Activated CD4-positive, alpha-beta T cell treated with anti-CD3 and anti-CD28 coated beads, Interleukin-2, amount 50 U/mL, for 24 hours (primary cell): ENCODE results near the gene TTC23.

Experiments used
- DNase-seq, 2 donors: peaks; one replicate each; pipeline ENCODE4 v3.0.0-alpha.2; 2020; ENCODE audit warnings: low read depth in 1 of 2, low spot score in 1 of 2

The TTC23 gene

GRCh38 chr15:99139276-99139675 lies 110.1 kb downstream of the TTC23 start:
- no peak for DNase-seq

- no peak for DNase-seq
These were observed 110.8 kb downstream of the TTC23 start for GRCh38 chr15:99138491-99138982.

GRCh38 chr15:99137877-99138276 lies 111.5 kb downstream of the TTC23 start:
- DNase-seq: no peak

GRCh38 chr15:99137111-99137546 lies 112.3 kb downstream of the TTC23 start:
- no peak for DNase-seq

DNA sequence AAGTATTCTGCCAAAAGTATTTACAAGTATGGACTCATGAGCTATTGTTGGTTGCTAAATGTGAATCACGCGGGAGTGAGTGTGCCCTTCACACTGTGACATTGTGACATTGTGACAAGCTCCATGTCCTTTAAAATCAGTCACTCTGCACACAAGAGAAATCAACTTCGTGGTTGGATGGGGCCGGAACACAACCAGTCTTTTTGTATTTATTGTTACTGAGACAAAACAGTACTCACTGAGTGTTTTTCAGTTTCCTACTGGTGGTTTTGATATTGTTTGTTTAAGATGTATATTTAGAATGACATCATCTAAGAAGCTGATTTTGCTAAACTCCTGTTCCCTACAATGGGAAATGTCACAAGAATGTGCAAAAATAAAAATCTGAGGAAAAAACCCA lies 114.2 kb downstream of the TTC23 start:
- no peak for DNase-seq

DNA sequence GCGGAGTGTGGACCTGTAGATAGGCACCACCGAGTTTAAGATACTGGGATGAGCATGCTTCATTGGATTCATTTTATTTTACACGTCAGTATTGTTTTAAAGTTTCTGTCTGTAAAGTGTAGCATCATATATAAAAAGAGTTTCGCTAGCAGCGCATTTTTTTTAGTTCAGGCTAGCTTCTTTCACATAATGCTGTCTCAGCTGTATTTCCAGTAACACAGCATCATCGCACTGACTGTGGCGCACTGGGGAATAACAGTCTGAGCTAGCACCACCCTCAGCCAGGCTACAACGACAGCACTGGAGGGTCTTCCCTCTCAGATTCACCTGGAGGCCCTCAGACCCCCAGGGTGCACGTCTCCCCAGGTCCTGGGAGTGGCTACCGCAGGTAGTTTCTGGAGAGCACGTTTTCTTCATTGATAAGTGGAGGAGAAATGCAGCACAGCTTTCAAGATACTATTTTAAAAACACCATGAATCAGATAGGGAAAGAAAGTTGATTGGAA lies 115.0 kb downstream of the TTC23 start:
- no peak for DNase-seq

GRCh38 chr15:99132634-99133287 lies 116.6 kb downstream of the TTC23 start:
- DNase-seq: no peak

DNA sequence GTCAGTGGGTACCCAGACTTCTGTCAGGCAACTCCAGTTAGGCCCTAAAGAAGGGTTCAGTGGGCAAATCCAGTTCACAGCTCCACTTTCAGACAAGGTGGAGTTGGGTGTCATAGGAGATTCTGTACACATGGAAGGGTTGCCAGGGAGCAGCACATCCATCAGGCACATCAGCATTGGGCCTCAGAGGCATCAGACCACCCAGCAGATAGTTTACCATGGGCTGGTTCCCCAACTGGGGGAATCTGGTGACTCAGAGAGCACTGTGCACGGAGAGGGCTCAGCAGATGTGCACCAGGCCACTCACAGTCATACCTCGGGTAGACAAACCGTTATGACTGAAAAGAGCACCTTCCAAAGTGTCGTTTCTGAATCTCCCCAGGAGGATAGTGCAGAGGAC lies 117.3 kb downstream of the TTC23 start:
- DNase-seq: no peak

DNA sequence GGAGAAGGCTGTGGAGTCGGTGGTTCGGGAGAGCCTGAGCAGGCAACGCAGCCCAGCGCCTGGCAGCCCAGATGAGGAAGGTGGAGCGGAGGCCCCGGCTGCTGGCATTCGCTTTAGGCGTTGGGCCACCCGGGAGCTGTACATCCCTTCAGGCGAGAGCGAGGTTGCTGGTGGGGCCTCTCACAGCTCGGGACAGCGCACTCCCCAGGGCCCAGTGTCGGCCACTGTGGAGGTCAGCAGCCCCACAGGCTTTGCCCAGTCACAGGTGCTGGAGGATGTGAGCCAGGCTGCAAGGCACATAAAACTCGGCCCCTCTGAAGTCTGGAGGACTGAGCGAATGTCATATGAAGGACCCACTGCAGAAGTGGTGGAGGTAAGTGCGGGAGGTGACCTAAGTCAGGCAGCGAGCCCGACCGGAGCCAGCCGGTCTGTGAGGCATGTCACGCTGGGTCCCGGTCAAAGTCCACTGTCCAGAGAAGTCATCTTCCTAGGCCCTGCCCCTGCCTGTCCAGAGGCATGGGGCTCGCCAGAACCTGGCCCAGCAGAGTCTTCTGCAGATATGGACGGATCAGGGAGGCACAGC lies 117.8 kb downstream of the TTC23 start:
- no peak for DNase-seq

- DNase-seq: no peak
These were observed 118.5 kb downstream of the TTC23 start for GRCh38 chr15:99130765-99131440.

DNA sequence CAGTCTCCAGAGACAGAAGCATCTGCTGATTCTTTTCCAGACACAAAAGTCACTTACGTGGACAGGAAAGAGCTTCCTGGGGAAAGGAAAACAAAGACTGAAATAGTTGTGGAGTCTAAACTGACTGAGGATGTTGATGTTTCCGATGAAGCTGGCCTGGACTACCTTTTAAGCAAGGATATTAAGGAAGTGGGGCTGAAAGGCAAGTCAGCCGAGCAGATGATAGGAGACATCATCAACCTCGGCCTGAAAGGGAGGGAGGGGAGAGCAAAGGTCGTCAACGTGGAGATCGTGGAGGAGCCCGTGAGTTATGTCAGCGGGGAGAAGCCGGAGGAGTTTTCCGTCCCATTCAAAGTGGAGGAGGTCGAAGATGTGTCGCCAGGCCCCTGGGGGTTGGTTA lies 119.1 kb downstream of the TTC23 start:
- no peak for DNase-seq

- DNase-seq: no peak
These were observed 119.7 kb downstream of the TTC23 start for GRCh38 chr15:99129644-99130043.

GRCh38 chr15:99128411-99128810 lies 121.0 kb downstream of the TTC23 start:
- DNase-seq: no peak

DNA sequence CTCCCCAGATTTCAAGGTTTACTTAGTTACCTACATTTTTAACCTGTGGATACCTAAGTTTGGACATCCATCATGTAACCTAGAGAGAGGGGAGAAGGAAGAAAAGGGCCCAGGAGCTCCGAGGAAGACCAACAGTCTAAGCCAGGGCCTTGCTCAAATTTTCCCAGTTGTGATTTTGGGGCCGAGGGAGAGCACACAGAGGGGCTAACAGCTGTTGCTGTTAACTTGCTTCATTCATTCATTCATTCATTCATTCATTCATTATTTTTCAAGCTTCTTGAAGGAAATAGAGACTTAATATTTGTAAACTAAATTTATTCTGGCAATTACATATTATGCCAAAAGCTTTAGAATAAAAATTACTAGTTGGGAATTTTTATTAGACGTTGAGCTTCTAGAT lies 121.6 kb downstream of the TTC23 start:
- DNase-seq: no peak

DNA sequence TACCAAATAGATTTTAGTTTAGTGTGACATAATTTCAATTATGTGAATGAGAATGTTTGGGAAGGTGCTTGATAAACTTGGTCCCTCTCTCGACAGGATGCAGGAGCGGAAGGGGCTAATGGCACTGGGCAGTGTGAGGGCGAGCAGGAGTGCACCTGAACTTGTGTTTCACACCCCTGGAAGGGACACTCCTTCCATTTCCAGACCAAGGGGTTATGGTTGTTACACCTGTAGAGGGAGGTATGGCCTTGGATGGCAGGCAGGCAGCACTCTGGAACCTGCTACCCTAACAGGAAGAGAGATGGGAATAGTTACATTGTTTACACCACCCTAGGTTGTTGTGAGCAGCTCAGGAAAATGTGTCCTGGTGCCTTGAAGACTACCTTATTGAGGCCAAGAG lies 122.5 kb downstream of the TTC23 start:
- DNase-seq: no peak

DNA sequence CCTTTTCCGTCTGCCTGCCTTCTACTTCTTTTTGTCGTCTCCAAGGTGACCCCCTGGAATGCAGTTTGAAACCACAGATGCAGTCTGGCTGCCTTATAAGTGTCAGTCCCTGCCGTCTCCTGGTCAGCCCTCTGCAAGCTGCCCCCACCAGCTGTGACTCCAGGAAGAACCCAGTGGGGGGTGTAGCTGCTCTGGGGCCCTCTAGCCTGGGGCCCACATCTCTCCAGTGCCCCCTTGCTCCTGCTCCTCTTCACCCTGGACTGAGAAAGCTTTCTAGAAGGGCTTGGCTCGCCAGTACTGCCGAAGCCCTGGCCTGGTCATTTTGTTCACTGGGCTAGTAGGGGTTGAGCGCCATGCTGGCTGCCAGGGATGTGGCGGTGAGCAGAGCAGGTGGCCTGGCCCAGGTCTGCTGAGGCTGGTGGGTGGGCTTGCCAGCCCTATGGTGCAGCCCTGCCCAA lies 123.2 kb downstream of the TTC23 start:
- no peak for DNase-seq

DNA sequence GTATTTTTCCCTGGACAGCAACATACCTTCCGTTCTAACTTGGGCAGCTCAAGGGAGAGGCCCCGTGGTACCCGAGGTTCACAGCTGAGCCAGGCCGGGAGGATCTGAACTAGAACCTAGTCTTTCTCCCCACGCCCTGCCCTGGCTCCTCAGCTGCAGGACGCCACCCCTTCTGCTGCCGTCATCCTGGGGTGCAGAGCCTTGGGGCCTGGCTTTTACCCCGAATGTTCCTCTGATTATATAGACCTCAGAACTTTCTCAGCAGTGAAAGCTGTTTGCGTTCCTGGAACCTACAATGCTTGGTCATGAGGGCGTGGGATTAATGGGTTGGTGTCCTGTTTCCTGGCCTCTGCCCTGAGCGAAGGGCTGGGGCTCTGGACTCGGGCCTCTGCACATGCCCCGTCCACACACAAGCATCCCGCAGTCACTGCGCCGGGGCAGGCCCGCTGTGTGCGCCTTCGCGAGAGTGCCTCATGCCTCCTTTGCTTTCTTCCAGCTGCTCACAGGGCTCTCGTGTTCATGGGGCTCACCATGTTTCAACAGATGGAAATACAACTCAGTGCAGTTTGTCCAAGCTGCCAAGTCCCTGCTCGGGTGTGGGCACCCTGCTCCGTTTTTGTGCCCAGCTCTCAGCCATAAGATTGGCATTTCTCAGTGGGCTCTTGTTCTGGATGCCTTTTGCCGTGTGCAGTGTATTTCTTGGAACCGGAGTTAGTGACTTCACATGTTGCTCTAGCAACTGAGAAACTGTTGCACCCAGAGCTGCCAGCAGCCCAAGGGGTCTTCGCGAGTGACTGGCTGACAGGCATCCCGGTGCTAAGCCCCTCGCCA lies 124.1 kb downstream of the TTC23 start:
- DNase-seq: no peak

DNA sequence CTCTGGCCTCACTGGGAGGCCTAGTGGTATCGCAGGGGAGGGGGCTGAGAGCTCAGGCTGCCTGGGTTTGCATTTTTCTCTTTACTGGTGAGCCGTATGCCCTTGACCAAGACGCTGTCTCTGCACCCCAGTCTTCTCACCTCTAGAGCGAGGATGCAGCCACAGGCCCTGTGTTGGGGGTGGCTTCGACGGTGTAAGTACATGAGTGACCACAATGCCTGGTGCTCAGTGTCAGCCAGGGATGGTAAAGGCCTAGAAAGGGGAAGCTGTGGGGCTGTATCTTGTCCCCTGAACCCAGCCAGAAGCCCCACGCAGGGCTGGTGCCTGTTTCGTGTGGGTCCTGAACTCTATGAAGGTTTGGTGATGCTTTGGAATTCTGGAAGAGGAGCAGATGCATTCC lies 124.7 kb downstream of the TTC23 start:
- no peak for DNase-seq

- no peak for DNase-seq
These were observed 125.5 kb downstream of the TTC23 start for GRCh38 chr15:99123713-99124451.

GRCh38 chr15:99122831-99123712 lies 126.3 kb downstream of the TTC23 start:
- DNase-seq: no peak
